SK-N-SH (cell line): ENCODE data around the gene CBLB.

Experiments used
- CTCF ChIP-seq: fragments of 200-600 bp; sonication (generic); IDR thresholded peaks from 2 replicates; pipeline ENCODE4 v1.6.1; 2017; ENCODE audit warnings: antibody characterized with exemption, mild to moderate bottlenecking, moderate library complexity
- EP300 ChIP-seq, 2 experiments: IDR thresholded peaks; 2 replicates each; pipeline versions ENCODE4 v1.4.0 to v1.6.1; 2012; ENCODE audit warnings: borderline replicate concordance in 1 of 2, low read depth in 1 of 2, low read length in 1 of 2
- EZH2phosphoT487 ChIP-seq: fragments of 200-600 bp; sonication (generic); IDR thresholded peaks from 2 replicates; pipeline ENCODE4 v1.6.1; 2017; ENCODE audit warnings: low read depth, mixed run types, mild to moderate bottlenecking, antibody characterized with exemption, moderate library complexity, borderline replicate concordance
- FOXJ3 ChIP-seq: sonication (generic); formaldehyde crosslinking; IDR thresholded peaks from 2 replicates; pipeline ENCODE4 v1.5.1; 2020; ENCODE audit warnings: mild to moderate bottlenecking, missing genetic modification reagents
- GABPA ChIP-seq: IDR thresholded peaks from 2 replicates; pipeline ENCODE4 v1.4.0; 2012; ENCODE audit warnings: low read depth, mild to moderate bottlenecking
- MAX ChIP-seq: IDR thresholded peaks from 2 replicates; pipeline ENCODE4 v1.4.0; 2012; ENCODE audit warnings: low read depth
- MXI1 ChIP-seq: IDR thresholded peaks from 2 replicates; pipeline ENCODE4 v1.6.1; 2012; ENCODE audit warnings: mild to moderate bottlenecking, low read depth, low read length, improper control_type of control experiment
- NFIC ChIP-seq: IDR thresholded peaks from 2 replicates; pipeline ENCODE4 v1.4.0; 2012; ENCODE audit warnings: borderline replicate concordance
- NRF1 ChIP-seq: IDR thresholded peaks from 2 replicates; pipeline ENCODE4 v1.6.1; 2012; ENCODE audit warnings: low read depth, mild to moderate bottlenecking, low read length
- POLR2AphosphoS5 ChIP-seq: IDR thresholded peaks from 2 replicates; pipeline ENCODE4 v1.6.1; 2012; ENCODE audit warnings: low read depth, low read length
- REST ChIP-seq: IDR thresholded peaks from 2 replicates; pipeline ENCODE4 v1.6.1; 2012; ENCODE audit warnings: mild to moderate bottlenecking, low read depth, low read length, moderate library complexity
- TAF1 ChIP-seq: IDR thresholded peaks from 2 replicates; pipeline ENCODE4 v1.6.1; 2012; ENCODE audit warnings: low read depth, mild to moderate bottlenecking, low read length, moderate library complexity, borderline replicate concordance
- YY1 ChIP-seq: IDR thresholded peaks from 2 replicates; pipeline ENCODE4 v1.4.0; 2012; ENCODE audit warnings: low read depth, mild to moderate bottlenecking

GRCh38 chr3:105688821-105689220 is 180.0 kb downstream of the CBLB start:
- TF ChIP-seq YY1 (no peak), FOXJ3 (CRISPR knock-in tag) (no peak), GABPA (no peak), MXI1 (no peak), CTCF (no peak), MAX (no peak), EZH2phosphoT487 (no peak), REST (no peak), EP300 (IDR thresholded peaks at IDR 0.05; ENCODE audit: borderline replicate concordance in 1 of 2, low read depth in 1 of 2, low read length in 1 of 2) (no peak), NRF1 (no peak), TAF1 (no peak), NFIC (no peak), POLR2AphosphoS5 (no peak)
